ENCODE data around the gene WWP2.

GRCh38 chr16:69787883-69788282 is 25.8 kb downstream of the WWP2 start:
- TF ChIP-seq CTCF (IDR thresholded peaks at IDR 0.05) (no peak), POLR2A (IDR thresholded peaks at IDR 0.05) (no peak)

All from body of pancreas (tissue), 4 donors.